GM10847 (cell line): ENCODE results near the gene TSPAN18.

Experiments
- POLR2A ChIP-seq: IDR thresholded peaks from 2 replicates; pipeline ENCODE4 v1.6.1; 2011; ENCODE audit not compliant: insufficient read length; ENCODE audit errors: extremely low read depth

Gene TSPAN18

DNA sequence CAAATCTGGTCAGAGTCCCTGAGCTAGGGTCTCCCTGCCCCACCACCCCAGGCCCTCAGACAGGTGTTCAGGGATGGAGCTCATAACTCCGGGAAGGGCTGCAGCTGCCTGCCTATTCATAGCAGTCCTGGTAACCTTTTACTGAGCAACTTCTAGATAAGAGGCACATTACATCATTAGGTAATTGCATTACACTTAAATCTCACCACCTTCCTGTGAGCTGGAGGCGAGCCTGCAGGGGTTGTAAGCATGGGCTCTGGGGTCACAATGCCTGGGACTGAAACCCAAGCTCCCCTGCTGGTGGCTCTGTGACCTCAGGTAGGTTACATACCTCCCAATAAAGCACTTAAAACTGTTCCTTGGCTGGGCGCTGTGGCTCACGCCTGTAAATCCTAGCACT is 201.4 kb downstream of the TSPAN18 start:
- no peak for TF ChIP-seq POLR2A

- TF ChIP-seq POLR2A, result no peak
Measured at GRCh38 chr11:44928816-44929215, 202.1 kb downstream of the TSPAN18 start.

DNA sequence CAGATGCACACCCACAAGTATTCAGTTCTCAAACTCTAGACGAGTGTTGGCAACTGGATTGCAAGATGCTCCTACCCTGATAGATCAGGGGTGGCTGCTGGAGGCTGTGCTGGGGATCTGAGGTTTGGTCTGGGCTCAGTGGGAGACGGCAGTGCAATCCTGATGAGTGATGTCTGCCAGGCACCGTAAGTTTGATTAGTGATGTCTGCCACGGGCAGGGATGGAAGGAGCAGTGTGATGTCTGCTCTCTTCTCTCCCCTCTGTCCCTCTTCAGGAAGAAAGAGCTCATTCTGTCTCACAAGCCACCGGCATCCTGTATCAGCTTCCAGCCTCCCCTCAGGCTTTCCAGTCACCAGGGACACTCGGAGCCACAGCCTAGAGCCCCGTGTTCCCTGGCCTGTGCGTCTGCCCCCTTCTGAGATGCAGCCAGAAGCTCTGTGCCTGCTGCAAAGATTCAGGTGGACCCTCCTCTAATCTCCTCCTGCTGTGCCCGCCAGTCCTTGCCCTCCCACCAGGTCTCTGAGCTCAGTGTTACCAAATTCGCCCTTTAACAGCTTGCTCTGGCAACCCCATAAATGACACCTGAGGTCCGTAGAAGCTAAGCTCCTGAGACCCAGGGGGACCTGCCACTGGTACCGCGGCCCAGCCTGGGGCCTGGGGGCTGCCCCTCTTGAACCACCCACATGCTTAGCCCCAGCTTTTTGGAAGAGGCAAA is 204.0 kb downstream of the TSPAN18 start:
- TF ChIP-seq POLR2A, result no peak

GRCh38 chr11:44931466-44931865 is 204.7 kb downstream of the TSPAN18 start:
- TF ChIP-seq POLR2A, result no peak

DNA sequence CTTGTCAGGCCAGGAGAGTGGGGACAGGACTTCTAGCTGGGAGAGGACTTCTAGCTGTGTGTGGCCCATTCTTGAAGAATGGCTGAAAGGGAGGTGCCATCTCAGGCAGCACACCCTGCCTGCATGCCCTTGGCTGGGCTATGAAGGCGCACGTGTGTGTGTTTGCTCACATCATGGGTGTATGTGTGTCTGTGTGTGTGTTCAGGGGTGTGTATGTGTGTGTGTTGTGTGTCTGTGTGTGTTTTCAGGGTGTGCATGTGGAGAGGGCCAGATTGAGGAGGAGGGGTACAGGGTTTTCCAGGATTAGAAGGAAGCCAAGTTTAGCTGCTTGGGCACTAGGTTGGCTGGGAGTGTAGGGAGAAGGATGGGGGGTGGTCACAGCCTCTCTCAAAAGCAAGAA is 207.3 kb downstream of the TSPAN18 start:
- TF ChIP-seq POLR2A, result no peak

GRCh38 chr11:44934735-44935250 is 208.0 kb downstream of the TSPAN18 start:
- no peak for TF ChIP-seq POLR2A

DNA sequence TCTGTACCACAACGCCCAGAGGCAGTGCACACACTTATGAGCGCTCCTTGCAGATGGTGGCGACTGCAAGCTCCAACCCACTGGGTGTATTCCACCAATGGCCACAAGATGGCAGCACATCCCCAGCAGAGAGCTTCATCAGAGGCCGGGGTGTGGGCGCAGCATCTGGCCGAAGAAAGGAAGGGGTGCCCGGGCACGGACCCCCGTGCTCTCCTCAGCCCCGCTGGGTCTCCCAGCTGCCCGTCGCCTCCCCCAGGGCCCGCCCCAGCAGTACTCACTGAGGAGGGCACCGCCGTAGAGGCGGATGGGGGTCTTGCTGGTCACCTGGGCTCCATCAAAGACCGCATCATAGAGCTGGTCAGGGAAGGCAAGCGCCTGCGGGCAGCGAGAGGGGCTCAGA is 209.8 kb downstream of the TSPAN18 start:
- TF ChIP-seq POLR2A, result no peak

- no peak for TF ChIP-seq POLR2A
Measured at GRCh38 chr11:44936951-44937543, 210.3 kb downstream of the TSPAN18 start.

- no peak for TF ChIP-seq POLR2A
Measured at GRCh38 chr11:44938066-44938691, 211.4 kb downstream of the TSPAN18 start.

DNA sequence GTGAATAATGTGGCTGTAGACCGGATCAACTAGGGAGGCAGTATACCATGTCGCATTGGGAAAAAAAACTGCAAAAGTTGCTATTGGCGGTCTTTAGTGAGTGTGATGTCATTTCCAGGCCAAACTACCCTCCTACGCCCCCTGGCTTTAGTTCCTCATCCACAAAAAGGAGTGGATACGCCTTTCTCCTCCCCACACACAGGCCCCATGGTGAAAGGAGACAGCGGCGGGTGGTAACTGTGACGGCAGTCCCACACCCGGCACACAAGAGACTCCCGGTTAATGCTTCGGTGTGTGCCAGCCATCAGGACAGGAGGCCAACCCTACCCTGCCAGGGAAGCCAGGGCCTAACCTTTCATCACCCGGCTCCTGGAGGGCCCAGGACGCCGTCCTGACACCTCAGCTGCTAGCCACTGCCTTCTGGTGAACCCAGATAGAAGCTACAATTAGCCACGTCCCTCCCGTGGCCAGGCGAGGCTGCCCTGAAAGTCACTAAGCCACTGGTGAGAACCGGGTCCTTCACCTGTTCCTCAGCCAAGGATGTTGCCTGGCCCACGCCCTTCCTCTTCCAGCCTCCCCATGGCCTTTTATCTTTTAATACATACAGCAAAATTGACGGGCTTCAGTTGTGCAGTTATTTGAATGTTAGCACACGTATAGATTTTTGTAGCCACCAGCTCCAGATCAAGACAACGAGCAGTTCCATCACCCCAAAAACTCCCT is 213.1 kb downstream of the TSPAN18 start:
- no peak for TF ChIP-seq POLR2A

- TF ChIP-seq POLR2A, result no peak
Measured at GRCh38 chr11:44940404-44940803, 213.6 kb downstream of the TSPAN18 start.

DNA sequence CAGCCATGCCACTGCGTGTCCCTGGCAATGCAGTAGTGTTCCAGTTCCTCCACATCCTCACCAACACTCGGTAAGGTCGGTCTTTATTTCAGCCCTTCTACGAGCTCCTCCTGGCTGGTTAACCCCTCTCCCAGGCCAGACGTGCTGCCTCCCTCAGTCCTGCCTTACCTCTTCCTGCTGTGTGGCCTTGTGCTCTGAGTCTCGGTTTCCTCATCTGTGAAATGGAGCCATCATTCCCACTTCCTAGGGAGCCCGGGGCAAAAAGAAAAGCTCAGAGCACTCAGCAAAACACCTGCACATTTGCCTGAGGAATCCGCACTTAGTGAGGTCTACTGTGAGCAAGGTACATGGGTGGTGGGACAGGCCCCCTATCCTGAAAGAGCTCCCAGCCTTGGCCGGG is 214.1 kb downstream of the TSPAN18 start:
- no peak for TF ChIP-seq POLR2A

- no peak for TF ChIP-seq POLR2A
Measured at GRCh38 chr11:44941259-44942021, 214.7 kb downstream of the TSPAN18 start.

DNA sequence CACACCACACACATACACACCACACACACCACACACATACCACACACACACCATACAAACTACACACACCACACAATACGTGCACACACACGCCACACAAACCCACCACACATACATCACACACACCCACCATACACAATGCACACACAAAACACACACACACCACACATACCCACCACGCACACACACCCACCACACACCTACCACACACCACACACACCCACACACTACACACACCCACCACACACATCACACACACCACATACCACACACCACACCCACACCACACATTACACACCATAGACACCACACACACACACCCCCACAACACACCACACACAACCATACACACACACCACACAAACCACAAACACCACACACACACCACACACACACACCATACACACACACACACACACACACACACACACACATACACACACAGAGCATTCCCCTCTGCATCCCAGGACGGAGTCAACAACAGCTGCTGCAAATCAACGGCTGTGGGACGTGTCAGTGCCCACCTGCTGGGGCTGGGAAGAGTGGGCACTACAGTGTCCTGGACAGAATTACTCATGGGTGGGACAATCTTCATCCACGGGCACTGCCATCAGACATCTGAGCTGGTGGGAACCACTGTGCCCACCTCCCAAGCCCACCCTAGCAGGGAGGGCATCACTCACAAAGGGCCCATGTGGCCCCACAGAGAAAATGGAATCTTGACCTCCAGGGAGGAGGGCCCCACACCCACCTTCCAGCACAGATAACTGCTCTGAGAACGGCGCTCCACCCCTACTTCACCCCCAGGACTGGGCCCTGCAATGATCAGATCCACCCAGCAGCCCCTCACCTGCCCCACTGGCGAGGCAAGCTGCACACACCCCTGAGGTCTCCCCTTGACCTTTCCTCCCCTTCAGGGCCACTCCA is 215.5 kb downstream of the TSPAN18 start:
- TF ChIP-seq POLR2A, result no peak

- TF ChIP-seq POLR2A, result no peak
Measured at GRCh38 chr11:44943118-44943517, 216.4 kb downstream of the TSPAN18 start.
